GM23248 (cell line): ENCODE results near the gene PDE4C.
"Not testable (repeated sequence)": the region's sequence is repeated elsewhere in the genome, so short reads cannot be mapped to it uniquely, and the experiment has no call there.

Experiments used
- EZH2 ChIP-seq: fragments of 200-600 bp; sonication (generic); IDR thresholded peaks from 2 replicates; pipeline ENCODE4 v1.6.1; 2018; ENCODE audit warnings: antibody characterized with exemption, mild to moderate bottlenecking; ENCODE audit not compliant: insufficient read depth, poor library complexity, severe bottlenecking
- EZH2phosphoT487 ChIP-seq: fragments of 200-600 bp; sonication (generic); IDR thresholded peaks from 2 replicates; pipeline ENCODE4 v1.6.1; 2018; ENCODE audit warnings: antibody characterized with exemption, moderate library complexity, mild to moderate bottlenecking, low read depth; ENCODE audit not compliant: insufficient read depth

DNA sequence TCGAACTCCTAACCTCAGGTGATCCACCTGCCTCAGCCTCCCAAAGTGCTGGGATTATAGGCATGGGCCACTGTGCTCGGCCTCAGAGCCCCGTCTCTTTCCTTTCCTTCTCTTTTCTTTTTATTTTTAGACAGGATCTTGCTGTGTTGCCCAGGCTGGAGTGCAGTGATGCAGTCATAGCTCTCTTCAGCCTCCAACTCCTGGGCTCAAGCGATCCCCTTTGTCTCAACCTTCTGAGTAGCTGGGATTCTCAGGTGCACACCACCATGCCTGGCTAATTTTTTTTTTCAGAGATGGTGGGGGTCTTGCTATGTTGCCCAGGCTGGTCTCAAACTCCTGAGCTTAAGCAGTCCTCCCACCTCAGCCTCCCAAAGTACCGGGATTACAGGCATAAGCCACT lies 16.3 kb downstream of the PDE4C start:
- not testable (repeated sequence) for TF ChIP-seq EZH2, EZH2phosphoT487
